ENCODE data around the gene RAPGEF2.
"Not testable (repeated sequence)": the region's sequence is repeated elsewhere in the genome, so short reads cannot be mapped to it uniquely, and the experiment has no call there.

Gene RAPGEF2

DNA sequence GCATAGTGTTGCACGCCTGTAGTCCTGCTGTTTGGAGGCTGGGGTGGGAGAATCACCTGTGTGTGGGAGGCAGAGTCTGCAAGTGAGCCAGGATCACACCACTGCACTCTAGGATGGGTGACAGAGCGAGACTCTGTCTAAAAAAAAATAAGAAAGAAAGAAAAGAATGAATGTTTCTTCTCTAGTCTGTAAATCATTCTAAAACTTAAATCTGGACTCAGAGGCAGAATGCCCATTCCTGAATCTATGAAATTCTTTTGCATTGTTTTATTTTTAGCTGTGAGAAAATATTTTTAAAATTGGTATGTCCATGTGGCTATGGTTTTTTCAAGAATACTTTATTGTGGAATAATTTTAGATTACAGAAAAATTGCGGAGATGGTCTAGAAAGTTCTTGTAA, 49.3 kb downstream of the RAPGEF2 start:
- H3K4me3 ChIP-seq (ENCODE audit: low read depth, low read length) = no peak overlapping the region

DNA sequence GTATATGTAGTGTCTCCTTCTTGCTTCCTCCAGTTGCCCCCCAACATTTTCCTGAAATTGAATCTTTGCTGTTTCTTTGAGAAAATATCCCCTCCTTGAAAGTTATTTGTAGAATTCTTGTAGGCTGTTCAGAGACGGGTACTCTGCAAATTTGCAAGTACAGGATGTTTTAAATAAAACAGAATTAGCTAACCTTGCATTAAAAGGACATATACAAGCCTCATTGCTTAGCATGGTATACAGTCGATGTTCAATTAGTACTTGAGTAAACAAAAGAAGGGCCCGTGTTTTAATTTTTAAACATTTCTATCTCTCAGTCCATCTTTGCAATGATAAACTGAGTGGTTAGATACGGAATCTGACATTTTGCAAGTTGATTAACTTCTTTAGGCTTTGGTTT, 50.8 kb downstream of the RAPGEF2 start:
- no peak overlapping the region for H3K4me3 ChIP-seq (ENCODE audit: low read depth, low read length)
- no peak for DNase-seq (ENCODE audit: low read depth)

More for the DNA sequence above, 49.3 kb downstream of the RAPGEF2 start:
- no peak for DNase-seq (ENCODE audit: low read depth)

DNA sequence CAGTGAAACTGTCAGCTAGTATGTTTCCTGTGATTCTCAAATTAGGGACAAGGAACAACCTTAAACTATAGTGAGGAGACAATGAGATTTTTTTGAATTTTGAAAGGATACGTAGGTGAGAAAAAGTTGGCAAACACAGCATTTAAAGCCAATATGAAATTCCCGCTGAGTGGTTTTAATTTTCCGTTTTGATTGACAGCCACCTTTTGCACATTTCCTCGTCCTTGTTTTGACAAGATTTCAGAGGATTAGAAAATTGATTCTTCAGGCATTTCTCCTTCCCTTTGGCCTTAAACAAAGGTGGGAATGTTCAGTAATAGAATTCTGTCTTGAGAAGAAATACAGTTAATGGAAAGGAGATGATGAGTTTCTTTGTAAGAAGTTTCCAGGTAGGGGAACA, 52.2 kb downstream of the RAPGEF2 start:
- H3K4me3 ChIP-seq (ENCODE audit: low read depth, low read length) = no peak overlapping the region

DNA sequence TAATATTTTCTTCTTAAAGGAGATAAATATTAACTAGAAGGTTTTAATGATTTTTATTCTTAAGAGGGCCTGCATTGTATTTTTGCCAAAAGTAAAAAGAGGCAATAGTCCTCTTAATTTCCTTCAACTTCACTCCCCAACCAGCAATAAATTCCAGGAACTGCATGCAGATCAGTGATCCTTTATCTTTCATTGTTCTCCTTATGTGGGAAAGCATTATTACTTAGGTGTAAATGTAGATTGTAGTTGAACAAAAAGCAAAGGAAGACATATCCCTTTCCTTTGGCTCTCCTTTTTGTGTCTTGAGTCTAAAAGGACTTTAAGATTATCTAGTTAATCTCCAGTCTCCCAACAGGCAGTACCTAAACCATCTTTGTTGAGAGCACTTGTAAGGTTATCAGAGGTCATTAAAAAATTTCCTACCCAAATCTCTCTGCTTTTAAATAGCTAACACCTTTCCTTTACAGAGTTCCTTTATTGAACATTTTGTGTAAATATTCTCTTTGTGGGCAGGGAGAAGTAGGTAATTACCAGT, 55.3 kb downstream of the RAPGEF2 start:
- DNase-seq (ENCODE audit: low read depth) = no peak
- H3K4me3 ChIP-seq (ENCODE audit: low read depth, low read length) = no peak overlapping the region

More for the DNA sequence above, 52.2 kb downstream of the RAPGEF2 start:
- DNase-seq (ENCODE audit: low read depth) = no peak

DNA sequence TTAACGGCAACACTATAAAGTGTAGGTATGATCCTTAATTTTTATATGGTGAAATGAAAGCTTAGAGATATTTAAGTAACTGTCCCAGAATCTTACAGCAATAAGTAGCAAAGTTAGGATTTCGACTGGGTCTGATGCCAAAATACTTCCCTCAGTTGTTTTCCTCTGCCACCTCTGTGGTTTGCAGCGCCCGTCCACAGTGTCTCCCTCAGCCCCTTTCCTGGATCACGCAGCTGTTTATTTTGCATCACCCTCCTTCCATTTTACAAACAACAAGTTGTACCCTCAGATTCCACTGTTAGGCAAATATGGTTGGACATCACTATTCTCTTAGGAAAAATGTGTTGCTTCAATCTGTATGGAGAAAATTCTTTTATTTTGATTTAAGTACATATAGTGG, 56.1 kb downstream of the RAPGEF2 start:
- no peak overlapping the region for H3K4me3 ChIP-seq (ENCODE audit: low read depth, low read length)
- DNase-seq (ENCODE audit: low read depth) = no peak

DNA sequence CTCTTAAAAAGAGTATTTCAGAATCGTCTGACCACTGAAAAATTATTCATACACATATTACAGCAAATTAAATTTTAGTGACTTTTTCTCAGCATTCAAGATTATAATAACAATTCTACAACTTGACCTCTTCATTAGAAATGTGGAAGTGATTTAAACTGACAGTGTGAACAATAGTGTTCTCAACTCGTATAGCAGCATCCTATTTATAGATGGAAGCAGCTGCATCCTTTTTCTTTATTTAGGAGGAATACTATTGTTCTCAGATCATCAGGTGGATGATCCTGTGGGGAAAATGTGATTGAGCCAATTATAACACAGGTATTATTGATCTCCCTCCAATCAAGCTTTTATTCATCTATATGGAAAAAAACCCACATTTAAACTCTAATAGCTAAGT, 56.7 kb downstream of the RAPGEF2 start:
- H3K4me3 ChIP-seq (ENCODE audit: low read depth, low read length) = no peak overlapping the region
- no peak for DNase-seq (ENCODE audit: low read depth)

DNA sequence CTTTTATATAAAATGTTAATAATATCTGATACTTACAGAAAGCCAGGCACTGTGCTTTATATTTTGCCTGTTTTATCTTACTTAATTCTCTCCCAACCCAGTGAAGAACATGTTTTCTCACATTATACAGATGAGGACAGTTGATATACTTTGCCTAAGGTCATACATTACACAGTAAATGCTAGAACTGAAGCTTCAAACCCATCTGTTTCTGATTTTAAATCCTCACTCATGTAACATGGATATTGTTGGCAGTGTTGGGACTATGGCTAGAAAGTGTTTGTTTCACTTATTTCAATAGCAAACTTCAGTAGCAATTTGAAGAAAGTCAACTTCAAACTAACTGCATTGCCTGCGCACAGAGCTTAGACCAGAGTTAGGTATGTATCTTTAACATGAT, 57.4 kb downstream of the RAPGEF2 start:
- H3K4me3 ChIP-seq (ENCODE audit: low read depth, low read length) = no peak overlapping the region
- DNase-seq (ENCODE audit: low read depth) = no peak

DNA sequence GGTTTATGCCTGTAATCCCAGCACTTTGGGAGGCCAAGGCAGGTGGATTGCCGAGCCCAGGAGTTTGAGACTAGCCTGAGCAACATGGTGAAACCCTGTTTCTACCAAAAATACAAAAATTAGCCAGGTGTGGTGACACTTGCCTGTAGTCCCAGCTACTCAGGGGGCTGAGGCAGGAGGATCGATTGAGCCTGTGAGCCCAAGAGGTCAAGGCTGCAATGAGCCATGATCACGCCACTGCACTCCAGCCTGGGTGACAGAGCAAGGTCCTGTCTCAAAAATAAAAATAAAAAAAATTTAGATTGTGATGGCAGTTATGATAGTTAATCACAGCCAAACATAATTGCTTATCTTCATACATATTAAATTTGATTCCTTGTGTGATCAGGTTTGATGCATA, 58.6 kb downstream of the RAPGEF2 start:
- H3K4me3 ChIP-seq (ENCODE audit: low read depth, low read length); DNase-seq (ENCODE audit: low read depth): not testable (repeated sequence)

DNA sequence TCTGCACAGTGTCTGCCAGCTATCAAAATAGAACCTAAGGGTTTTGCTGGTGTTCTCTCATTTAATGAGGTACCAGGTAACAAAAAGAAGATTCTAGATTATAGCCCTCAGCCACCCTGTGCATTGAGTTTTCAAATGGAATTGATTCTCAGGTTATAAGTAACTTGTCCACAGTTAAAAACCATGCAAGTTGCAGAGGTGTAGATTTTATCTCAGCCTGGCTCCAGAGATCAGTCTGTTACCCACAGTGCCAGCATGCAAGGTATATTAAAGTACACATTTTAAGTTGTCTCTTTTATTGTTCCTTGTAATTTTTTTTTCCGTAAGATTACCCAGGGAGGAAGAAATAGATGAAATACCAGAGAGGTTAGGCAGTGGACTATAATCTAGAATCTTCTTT, 59.7 kb downstream of the RAPGEF2 start:
- no peak for DNase-seq (ENCODE audit: low read depth)
- no peak overlapping the region for H3K4me3 ChIP-seq (ENCODE audit: low read depth, low read length)

DNA sequence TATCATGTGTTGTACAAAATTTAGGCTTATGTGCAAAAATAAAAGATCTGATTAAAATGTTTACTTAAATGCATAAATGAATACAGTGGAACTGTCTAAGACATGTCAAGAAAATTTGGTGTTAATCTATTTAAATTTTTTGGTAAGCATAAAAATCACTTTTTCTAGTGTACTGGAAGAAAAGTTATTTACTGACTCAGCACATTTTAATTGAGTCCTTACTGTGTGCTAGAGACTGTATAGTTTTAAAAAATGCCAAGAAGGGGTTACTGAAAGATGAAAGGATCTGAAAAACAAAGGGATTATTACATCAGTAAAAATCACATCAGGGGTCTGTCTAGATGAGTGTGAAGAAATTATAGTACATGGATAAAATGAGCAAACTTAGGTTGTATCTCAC, 60.6 kb downstream of the RAPGEF2 start:
- DNase-seq (ENCODE audit: low read depth) = no peak
- no peak overlapping the region for H3K4me3 ChIP-seq (ENCODE audit: low read depth, low read length)

DNA sequence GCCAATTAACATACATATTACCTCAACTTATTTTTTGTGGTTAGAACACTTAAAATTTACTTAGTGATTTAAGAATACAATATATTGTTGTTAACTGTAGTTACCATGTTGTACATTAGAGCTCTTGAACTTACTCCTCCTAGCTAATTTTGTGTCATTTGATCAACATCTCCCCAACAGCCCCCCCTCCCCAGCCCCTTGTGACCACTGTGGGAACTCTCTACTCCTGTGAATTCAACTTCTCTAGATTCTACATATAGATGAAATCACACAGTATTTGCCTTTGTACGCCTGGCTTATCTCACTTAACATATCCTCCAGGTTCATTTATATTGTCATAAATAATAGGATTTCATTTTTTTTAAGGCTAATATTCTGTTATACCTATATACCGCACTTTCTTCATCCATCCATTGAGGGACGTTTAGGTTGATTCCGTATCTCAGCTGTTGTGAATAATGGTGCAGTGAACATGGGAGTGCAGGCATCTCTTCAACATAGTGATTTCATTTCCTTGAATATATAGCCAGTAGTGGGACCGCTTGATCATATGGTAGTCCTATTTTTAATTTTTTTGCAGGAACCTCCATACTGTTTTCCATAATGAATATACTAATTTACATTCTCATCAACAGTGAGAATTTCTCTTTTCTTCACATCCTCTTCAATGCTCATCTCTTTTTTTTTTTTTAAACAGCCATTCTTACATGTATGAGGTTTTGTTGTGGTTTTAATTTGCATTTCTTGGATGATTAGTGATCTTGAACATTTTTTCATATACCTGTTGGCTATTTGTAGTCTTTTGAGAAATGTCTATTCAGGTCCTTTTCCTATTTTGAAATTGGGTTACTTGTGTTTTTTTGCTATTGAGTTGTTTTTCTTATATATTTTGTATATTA, 66.8 kb downstream of the RAPGEF2 start:
- no peak for DNase-seq (ENCODE audit: low read depth)
- H3K4me3 ChIP-seq (ENCODE audit: low read depth, low read length) = no peak overlapping the region

DNA sequence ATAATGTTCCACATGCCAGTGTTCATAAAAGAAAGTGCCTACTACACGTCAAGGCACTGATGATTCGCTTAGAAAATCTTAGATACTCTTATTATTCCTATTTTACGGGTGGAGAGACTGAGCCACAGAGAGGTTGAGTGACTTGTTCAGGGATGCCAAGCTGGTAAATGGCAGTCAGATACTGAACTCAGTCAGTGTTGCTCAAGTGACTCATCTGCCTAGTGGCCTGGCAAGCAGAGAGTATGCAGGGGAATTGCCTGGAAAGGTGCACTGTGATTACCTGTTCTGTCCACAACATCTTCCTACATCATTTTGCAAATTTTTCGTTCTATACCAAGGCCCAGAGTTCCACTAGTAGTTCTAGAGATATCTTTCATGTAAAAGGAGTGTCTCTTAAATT, 68.4 kb downstream of the RAPGEF2 start:
- no peak for DNase-seq (ENCODE audit: low read depth)
- H3K4me3 ChIP-seq (ENCODE audit: low read depth, low read length) = no peak overlapping the region

DNA sequence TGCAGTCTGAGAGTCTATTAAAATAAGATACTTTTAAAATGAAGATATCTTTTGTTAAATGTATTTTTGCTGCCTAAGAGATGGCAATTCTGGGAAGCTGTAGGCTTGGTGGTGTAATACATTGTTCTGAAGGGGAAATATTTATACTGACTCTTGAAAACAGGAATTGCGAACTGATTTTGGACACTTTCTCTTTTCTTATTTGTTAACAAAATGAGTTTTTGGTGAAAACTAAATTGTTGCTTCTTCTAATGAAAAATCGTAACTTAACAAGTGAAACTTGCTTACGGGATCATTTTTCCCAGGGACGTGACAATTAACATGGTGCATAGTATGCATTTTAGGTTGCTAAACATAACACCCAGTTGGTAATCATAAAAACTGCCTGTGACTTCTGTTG, 71.0 kb downstream of the RAPGEF2 start:
- no peak overlapping the region for H3K4me3 ChIP-seq (ENCODE audit: low read depth, low read length)
- no peak for DNase-seq (ENCODE audit: low read depth)

DNA sequence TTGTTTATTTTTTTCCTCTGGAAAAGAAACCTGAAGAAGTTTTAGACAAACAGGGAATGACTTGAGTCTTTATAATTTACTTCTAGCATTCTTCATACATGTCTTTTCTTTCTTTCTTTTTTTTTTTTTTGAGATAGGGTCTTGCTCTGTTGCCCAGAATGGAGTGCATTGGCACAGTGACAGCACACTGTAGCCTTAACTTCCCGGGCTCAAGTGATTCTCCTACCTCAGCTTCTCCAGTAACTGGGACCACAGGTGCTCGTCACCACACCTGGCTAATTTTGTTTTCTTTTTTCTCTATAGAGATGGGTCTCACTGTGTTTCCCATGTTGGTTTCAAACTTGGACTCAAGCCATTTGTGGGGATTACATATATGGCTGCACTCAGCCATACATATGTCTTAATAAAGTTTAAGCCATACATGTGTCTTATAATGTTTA, 71.8 kb downstream of the RAPGEF2 start:
- no peak overlapping the region for H3K4me3 ChIP-seq (ENCODE audit: low read depth, low read length)
- DNase-seq (ENCODE audit: low read depth) = no peak

DNA sequence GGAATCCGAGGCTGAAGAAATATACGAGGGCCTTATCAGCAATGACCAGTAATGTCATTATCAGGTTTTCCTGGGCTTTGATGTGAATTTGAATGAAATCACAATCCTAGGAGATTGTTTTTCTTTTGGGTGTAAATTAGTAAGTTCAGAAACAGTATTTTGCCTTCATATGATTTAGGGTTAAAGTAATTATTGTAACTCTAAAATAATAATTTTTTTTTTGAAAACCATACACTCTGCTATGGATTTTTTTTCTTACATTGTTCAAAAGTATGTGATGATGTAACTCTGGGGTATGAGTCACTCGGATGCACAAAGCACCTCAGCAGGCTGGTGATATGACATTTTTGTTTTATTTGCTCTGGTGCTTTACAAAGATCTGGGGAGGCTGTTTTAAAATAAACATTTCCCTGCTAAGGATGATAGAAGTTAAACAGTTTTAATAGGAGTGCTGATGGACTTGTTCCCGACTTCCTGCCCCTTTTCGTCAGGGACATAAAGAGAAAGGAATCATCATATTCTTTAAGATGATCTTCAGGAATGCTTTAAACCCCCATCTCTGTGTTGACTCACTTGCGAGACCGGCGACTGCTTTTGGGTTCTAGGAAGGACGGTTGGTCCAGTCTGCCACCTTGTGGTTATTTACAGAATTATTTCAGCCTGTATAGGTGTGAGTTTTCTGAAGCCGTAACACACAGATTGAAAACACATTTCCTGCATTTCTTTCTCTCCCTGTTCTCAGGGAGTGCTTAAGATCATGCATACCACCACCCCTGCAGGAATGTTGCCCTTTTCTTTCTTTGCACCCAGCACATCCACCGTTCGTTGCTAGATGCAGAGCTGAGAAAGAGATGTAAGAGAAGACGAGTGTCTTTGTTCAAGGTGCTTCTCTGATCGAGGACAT, 72.5 kb downstream of the RAPGEF2 start:
- H3K4me3 ChIP-seq (ENCODE audit: low read depth, low read length) = peak overlapping the region; percentile 25

DNA sequence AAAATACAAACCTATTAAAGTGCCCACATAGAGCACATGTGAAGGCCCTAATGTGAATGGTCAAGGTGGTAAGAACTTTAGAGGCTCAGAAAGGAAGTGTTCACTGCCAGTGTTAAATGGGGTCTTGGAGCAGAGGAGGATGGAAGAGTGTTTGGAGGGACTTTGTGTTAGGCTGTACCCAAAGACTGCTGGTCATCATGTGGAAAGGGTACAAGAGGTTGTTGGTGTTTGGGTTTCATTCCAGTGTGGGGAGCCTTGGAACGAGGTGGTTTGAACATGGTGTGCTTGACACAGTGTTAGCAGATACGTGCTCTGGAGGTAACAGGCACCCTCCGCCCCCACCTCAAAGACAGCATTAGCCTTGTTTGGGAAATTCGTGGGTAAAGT, 73.1 kb downstream of the RAPGEF2 start:
- H3K4me3 ChIP-seq (ENCODE audit: low read depth, low read length) = peak overlapping the region; percentile 17
- DNase-seq (ENCODE audit: low read depth) = no peak

More for the DNA sequence above, 72.5 kb downstream of the RAPGEF2 start:
- peak; percentile 70 for DNase-seq (ENCODE audit: low read depth)

DNA sequence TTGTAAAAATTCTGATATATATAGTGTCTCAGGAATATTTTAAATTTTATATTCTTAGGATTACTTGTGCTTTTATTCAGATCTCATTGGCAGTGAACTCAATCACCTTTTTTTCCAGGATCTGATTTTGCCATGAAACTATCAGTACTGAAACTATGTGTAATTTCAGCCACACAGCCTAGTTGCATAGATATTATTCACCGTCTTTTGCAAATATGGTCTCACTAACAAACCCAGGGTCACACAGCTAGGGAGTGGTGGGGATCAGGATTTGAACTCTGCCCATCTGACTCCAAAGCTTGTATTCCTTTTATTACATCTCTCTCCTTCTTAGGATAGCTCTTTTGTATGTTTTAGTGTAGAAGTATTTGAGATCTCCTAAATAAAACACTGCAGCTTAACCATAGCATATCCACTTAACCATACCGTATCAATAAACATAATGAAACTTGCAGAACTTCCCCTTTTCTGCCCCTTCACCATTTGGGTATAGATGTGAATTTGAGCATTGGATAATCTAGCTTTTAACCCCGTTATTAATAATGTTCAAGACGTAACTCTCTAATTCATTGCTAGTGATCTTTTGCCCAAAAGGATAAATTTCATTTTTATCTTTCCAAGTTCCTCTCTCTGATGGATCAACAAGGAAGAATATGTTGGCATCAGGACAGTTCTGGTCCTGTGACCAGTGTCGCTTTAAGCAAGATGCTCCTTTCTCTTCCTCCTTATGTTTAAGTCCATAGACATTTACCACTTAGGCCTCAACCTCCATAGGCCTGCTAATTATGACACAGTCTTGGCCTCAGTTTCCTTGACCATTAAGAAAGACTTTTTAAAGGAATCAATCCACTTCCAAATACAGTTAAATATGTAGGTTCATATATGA, 74.6 kb downstream of the RAPGEF2 start:
- H3K4me3 ChIP-seq (ENCODE audit: low read depth, low read length) = no peak overlapping the region

DNA sequence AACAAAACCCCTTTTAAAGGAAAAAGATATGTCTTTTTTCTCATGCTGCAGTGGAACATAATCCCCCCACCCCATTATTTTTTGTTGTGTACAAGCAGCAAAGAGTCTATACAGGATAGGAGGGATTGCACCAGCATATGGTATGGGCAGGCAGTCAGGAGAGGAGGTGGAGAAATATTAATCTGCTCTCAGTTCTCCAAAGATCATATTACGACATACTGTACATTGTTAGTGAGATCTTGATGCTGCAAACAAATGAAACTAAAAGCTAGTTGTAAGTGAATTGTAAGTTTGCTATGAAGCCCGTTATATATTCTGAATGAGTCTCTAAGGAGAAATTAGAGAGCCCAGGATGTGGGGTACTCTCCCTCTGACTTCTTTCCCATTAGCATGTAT, 75.3 kb downstream of the RAPGEF2 start:
- peak; percentile 21 for DNase-seq (ENCODE audit: low read depth)
- no peak overlapping the region for H3K4me3 ChIP-seq (ENCODE audit: low read depth, low read length)

More for the DNA sequence above, 74.6 kb downstream of the RAPGEF2 start:
- DNase-seq (ENCODE audit: low read depth) = no peak

All from skeletal muscle cell (primary cell).